Esophagus muscularis mucosa (tissue), 4 donors: ENCODE results near the gene CCDC80. TPM values are rescaled to one million over a fixed set of nuclear protein-coding genes. Genes with fewer than 3 reads are reported as not detected.

ENCODE experiments used
- DNase-seq: peaks from one replicate; pipeline ENCODE4 v3.0.0-alpha.2; 2017; ENCODE audit errors: extremely low spot score
- H3K27ac ChIP-seq, 4 donors: fragments of 200-600 bp; sonication (generic); replicated peaks in 1 of 4; 1 replicate in 3 of 4; 2 replicates in 1 of 4; pipeline ENCODE4 v1.5.1; 2016 to 2019; ENCODE audit warnings: mild to moderate bottlenecking in 1 of 4
- H3K27me3 ChIP-seq, 4 donors: fragments of 200-600 bp; sonication (generic); one replicate each; pipeline versions ENCODE4 v1.5.1 to v1.6.0; 2016 to 2019
- H3K36me3 ChIP-seq, 4 donors: fragments of 200-600 bp; sonication (generic); one replicate each; pipeline ENCODE4 v1.5.1; 2016 to 2019
- H3K4me1 ChIP-seq, 4 donors: fragments of 200-600 bp; sonication (generic); one replicate each; pipeline ENCODE4 v1.5.1; 2016 to 2019
- H3K4me3 ChIP-seq, 4 donors: fragments of 200-600 bp; sonication (generic); 1 replicate in 2 of 4; 2 replicates in 2 of 4; pipeline ENCODE4 v1.5.1; 2016 to 2019; ENCODE audit warnings: mild to moderate bottlenecking in 4 of 4, moderate library complexity in 1 of 4
- H3K9me3 ChIP-seq, 4 donors: fragments of 200-600 bp; sonication (generic); 1 replicate in 3 of 4; 2 replicates in 1 of 4; pipeline ENCODE4 v1.5.1; 2016 to 2019
- CTCF ChIP-seq, 3 experiments: fragments of 200-600 bp in 2 of 3; fragments of 450-650 bp in 1 of 3; sonication (generic) in 2 of 3; IDR thresholded peaks; one replicate each; pipeline ENCODE4 v1.5.1; 2017 to 2019; ENCODE audit warnings: antibody characterized with exemption in 3 of 3, mild to moderate bottlenecking in 2 of 3, moderate library complexity in 1 of 3
- EP300 ChIP-seq: sonication (generic); formaldehyde crosslinking; IDR thresholded peaks from one replicate; pipeline ENCODE4 v1.6.1; 2017; ENCODE audit warnings: antibody characterized with exemption
- POLR2A ChIP-seq: fragments of 450-650 bp; IDR thresholded peaks from one replicate; pipeline ENCODE4 v1.6.1; 2017; ENCODE audit warnings: antibody characterized with exemption, moderate library complexity, mild to moderate bottlenecking, low read depth
- POLR2AphosphoS5 ChIP-seq, 2 donors: sonication (generic); formaldehyde crosslinking; IDR thresholded peaks; one replicate each; pipeline ENCODE4 v1.6.1; 2017; ENCODE audit warnings: antibody characterized with exemption in 2 of 2
- WGBS: methylation state at CpG from one replicate; pipeline ENCODE4 v1.1.5; 2018; 5-methylcytosine and 5-hydroxymethylcytosine counted together
- intact Hi-C: fragments of 100-400 bp; cut with DNase I; formaldehyde crosslinking; loops from one replicate; pipeline ENCODE4 v1.15.1; 2023
- total RNA-seq, 4 donors: library from RNA; depleted of rRNA; stranded (reverse); fragments of >200 nt; gene quantifications; one replicate each; pipeline versions ENCODE4 v1.1.0 to v1.2.1, GENCODE V29; 2016

Gene CCDC80
- total RNA-seq, 4 donors from 2014 or later = 34.7 to 213 (median 127) TPM

GRCh38 chr3:112615989-112616731, 24.8 kb downstream of the CCDC80 start:
- Histone ChIP-seq H3K4me1 (peaks cover 0 to 7% (median 2%) of the 10 kb centered on the region in 4 donors), H3K36me3 (peaks cover 0 to 58% (median 4%) of the 10 kb centered on the region in 4 donors), H3K9me3 (no peaks in the 10 kb centered on the region), H3K4me3 (no peak overlapping the region), H3K27ac (no peak overlapping the region), H3K27me3 (no peaks in the 10 kb centered on the region)
- TF ChIP-seq EP300 (no peak), POLR2AphosphoS5 (IDR thresholded peaks at IDR 0.05) (no peak), POLR2A (no peak), CTCF (IDR thresholded peaks at IDR 0.05) (no peak)
- no peak for DNase-seq
- intact Hi-C loops = no loop called here
- 76% methylated on average over 7 of the region's 7 CpGs for WGBS

DNA sequence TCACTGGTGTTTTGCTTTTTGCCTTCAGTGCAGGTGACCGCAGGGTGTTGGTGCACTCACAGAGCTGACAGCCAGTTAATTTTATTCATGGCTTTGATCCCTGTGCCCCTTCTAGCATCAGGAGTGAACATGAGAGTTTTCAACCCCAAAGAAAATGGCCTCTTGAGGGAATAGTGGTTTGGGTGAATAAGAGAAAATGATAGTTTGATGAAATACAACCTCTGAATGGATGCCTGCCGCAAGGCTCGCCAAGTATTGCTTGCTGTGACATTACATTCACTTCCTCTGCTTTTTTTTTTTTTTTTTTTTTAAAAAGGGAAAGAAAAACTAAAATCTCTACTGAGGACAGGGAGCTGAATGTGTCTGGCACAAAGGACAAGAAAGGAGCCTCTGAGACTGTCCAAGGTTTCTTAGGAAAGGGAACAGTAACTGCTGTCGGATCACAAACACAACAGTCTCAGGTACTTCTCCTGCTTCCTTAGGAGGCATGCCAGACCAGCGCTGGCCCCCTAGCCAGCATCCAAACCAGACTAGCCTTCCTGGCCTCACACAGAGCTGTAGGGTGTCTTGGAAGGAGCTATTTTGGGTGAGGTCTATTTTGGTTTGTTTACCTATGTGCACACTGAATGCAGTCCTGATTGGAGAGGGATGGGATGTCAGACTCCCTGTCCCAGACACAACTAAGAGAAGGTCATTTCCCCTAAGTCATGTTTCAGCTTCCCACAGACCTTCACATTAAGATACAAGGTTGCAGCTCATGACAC, 29.0 kb downstream of the CCDC80 start:
- no peaks in the 10 kb centered on the region for H3K27me3 ChIP-seq
- TF ChIP-seq POLR2A = no peak
- TF ChIP-seq POLR2AphosphoS5 (IDR thresholded peaks at IDR 0.05) = no peak
- no peak for TF ChIP-seq CTCF (IDR thresholded peaks at IDR 0.05)
- TF ChIP-seq EP300 = no peak
- no peaks in the 10 kb centered on the region for H3K9me3 ChIP-seq
- intact Hi-C loops = no loop called here
- no peak overlapping the region for H3K4me3 ChIP-seq
- no peak for DNase-seq
- no peak overlapping the region for H3K27ac ChIP-seq
- peaks cover 0 to 76% (median 5%) of the 10 kb centered on the region in 4 donors for H3K36me3 ChIP-seq
- 76% methylated on average over 5 of the region's 5 CpGs for WGBS
- peaks cover 0 to 3% (median 0%) of the 10 kb centered on the region in 4 donors for H3K4me1 ChIP-seq

DNA sequence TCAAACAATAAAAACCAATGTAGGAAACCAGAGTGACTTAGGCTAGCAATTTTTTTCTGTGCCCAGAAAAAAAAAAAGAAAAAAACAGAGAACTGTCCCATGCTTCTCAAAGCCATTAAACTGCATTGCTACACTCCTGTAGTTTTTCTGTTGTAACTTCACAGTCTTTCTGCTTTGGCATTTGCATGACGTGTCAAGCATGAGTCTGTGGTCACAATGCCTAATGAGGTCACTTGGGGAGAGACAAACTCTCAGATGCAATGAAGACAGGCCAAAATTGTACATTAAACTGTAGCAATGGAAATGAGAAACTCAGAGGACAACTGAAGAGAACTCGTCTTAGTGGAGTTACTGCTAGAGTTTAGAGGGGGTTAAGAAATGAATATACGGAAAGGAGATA, 30.8 kb downstream of the CCDC80 start:
- intact Hi-C loops = no loop called here
- H3K27me3 ChIP-seq = no peaks in the 10 kb centered on the region
- H3K27ac ChIP-seq = no peak overlapping the region
- no peaks in the 10 kb centered on the region for H3K9me3 ChIP-seq
- TF ChIP-seq POLR2A (no peak), EP300 (no peak), POLR2AphosphoS5 (IDR thresholded peaks at IDR 0.05) (no peak), CTCF (IDR thresholded peaks at IDR 0.05) (no peak)
- no peak for DNase-seq
- no peaks in the 10 kb centered on the region for H3K4me1 ChIP-seq
- 89% methylated on average over 3 of the region's 3 CpGs for WGBS
- peaks cover 0 to 76% (median 9%) of the 10 kb centered on the region in 4 donors for H3K36me3 ChIP-seq
- no peak overlapping the region for H3K4me3 ChIP-seq

- Histone ChIP-seq H3K4me3 (no peak overlapping the region), H3K27ac (no peak overlapping the region), H3K9me3 (no peaks in the 10 kb centered on the region), H3K4me1 (peaks cover 0 to 3% (median 0%) of the 10 kb centered on the region in 4 donors), H3K36me3 (peaks cover 0 to 75% (median 9%) of the 10 kb centered on the region in 4 donors), H3K27me3 (no peaks in the 10 kb centered on the region)
- intact Hi-C loops = no loop called here
- TF ChIP-seq CTCF (IDR thresholded peaks at IDR 0.05) = no peak
- TF ChIP-seq POLR2AphosphoS5 (IDR thresholded peaks at IDR 0.05) = no peak
- TF ChIP-seq POLR2A = no peak
- no peak for TF ChIP-seq EP300
- DNase-seq = no peak
These were observed 33.1 kb downstream of the CCDC80 start for GRCh38 chr3:112607863-112608262.
